Tibial artery (tissue), 4 donors: ENCODE measurements around the gene TMIE.

ENCODE experiments used
- DNase-seq, 2 donors: peaks; one replicate each; pipeline ENCODE4 v3.0.0-alpha.2; 2019
- H3K27ac ChIP-seq, 2 donors: fragments of 200-600 bp; sonication (generic) in 1 of 2; 1 replicate in 1 of 2; 2 replicates in 1 of 2; pipeline ENCODE4 v1.5.1; 2018 to 2019; ENCODE audit warnings: mild to moderate bottlenecking in 1 of 2
- H3K27me3 ChIP-seq, 2 donors: fragments of 200-600 bp; sonication (generic) in 1 of 2; one replicate each; pipeline versions ENCODE4 v1.5.1 to v1.6.0; 2016 to 2019
- H3K36me3 ChIP-seq, 3 donors: fragments of 200-600 bp; sonication (generic) in 2 of 3; one replicate each; pipeline ENCODE4 v1.5.1; 2016 to 2019; ENCODE audit warnings: mild to moderate bottlenecking in 2 of 3
- H3K4me1 ChIP-seq, 4 donors: fragments of 200-600 bp; sonication (generic) in 2 of 4; 1 replicate in 3 of 4; 2 replicates in 1 of 4; pipeline ENCODE4 v1.5.1; 2016 to 2019
- H3K4me3 ChIP-seq, 2 donors: fragments of 200-600 bp; sonication (generic) in 1 of 2; 1 replicate in 1 of 2; 2 replicates in 1 of 2; pipeline ENCODE4 v1.5.1; 2018 to 2019; ENCODE audit warnings: mild to moderate bottlenecking in 2 of 2
- H3K9me3 ChIP-seq, 3 donors: fragments of 200-600 bp; sonication (generic) in 1 of 3; one replicate each; pipeline ENCODE4 v1.5.1; 2016 to 2019
- intact Hi-C: fragments of 100-400 bp; cut with DNase I; formaldehyde crosslinking; loops from one replicate; pipeline ENCODE4 v1.15.0; 2023; ENCODE audit warnings: low total_unique reads
- TF ChIP-seq, protein P1 (sequence below), 2 experiments: fragments of 200-600 bp in 1 of 2; fragments of 450-650 bp in 1 of 2; IDR thresholded peaks; one replicate each; pipeline ENCODE4 v1.5.1; 2017 to 2019; ENCODE audit warnings: antibody characterized with exemption in 2 of 2, mild to moderate bottlenecking in 1 of 2, moderate library complexity in 1 of 2

TMIE gene

DNA sequence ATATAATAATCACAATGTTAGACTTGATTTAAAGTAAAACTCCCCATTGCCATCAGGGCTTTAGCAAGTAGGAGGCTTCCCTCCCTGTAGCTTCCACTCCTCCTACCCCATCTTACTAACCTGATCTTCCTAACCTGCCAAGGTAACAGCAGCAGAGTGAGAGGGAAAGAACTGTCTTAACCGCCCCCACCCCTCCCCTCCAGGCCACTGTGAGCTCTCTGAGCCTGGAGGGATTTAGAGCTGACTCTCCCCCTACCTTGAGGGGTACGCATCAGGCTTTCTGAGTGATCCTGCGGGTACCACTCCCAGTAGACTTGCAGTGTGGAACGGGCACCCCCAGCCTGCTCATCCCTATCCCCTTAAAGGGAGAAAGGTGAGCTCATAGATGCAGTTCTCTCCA is 27.8 kb downstream of the TMIE start:
- H3K9me3 ChIP-seq, result no peaks in the 10 kb centered on the region
- peaks cover 0 to 10% of the 10 kb centered on the region in 2 donors for H3K27me3 ChIP-seq
- DNase-seq, result no peak
- no peaks in the 10 kb centered on the region for H3K36me3 ChIP-seq
- no peak overlapping the region for H3K27ac ChIP-seq
- TF ChIP-seq, protein P1, sequence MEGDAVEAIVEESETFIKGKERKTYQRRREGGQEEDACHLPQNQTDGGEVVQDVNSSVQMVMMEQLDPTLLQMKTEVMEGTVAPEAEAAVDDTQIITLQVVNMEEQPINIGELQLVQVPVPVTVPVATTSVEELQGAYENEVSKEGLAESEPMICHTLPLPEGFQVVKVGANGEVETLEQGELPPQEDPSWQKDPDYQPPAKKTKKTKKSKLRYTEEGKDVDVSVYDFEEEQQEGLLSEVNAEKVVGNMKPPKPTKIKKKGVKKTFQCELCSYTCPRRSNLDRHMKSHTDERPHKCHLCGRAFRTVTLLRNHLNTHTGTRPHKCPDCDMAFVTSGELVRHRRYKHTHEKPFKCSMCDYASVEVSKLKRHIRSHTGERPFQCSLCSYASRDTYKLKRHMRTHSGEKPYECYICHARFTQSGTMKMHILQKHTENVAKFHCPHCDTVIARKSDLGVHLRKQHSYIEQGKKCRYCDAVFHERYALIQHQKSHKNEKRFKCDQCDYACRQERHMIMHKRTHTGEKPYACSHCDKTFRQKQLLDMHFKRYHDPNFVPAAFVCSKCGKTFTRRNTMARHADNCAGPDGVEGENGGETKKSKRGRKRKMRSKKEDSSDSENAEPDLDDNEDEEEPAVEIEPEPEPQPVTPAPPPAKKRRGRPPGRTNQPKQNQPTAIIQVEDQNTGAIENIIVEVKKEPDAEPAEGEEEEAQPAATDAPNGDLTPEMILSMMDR (IDR thresholded peaks at IDR 0.05), result no peak
- H3K4me1 ChIP-seq, result no peaks in the 10 kb centered on the region
- no peak overlapping the region for H3K4me3 ChIP-seq
- intact Hi-C loops, result no loop called here

DNA sequence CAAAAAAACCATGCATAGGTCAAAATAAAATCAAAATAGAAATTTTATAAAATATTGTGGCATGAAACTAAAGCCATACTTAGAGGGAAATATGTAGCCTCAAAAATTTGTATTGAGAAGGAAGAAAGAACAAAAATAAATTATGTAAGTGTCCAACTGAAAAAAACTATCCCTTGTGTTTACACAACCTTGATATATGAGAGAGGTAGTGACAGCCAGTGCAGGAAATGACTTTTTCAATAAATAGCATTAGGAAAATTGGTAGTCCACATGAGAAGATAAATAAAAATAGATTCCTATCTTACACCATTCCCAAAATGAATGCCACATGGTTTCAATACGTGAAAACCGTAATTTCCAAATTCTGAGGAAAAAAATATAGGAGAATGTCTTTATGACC is 29.6 kb downstream of the TMIE start:
- no peaks in the 10 kb centered on the region for H3K4me1 ChIP-seq

DNA sequence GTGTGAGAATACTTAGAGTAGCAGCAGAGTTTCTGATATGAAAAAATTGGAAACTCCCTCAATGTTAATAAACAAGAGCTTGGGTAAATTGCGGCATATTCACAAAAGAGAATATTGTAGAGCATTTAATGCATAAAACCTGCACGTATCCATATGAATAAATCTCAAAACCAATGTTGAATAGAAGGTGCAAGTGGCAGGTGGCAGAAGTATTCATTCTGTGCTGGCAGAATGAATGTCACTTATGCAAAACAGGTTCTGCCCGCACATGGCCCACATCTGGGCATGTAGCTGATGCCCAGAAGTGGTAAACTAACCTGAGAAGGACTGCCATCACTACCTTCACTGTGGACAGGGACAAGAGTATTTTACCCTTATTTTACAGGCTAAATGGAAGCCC is 30.6 kb downstream of the TMIE start:
- intact Hi-C loops, result no loop called here

More for the DNA sequence above, 29.6 kb downstream of the TMIE start:
- no peak for DNase-seq
- Histone ChIP-seq H3K9me3 (no peaks in the 10 kb centered on the region), H3K4me3 (no peak overlapping the region), H3K27me3 (peaks cover 0 to 13% of the 10 kb centered on the region in 2 donors), H3K36me3 (no peaks in the 10 kb centered on the region), H3K27ac (no peak overlapping the region)
- intact Hi-C loops, result no loop called here
- TF ChIP-seq, protein P1 (IDR thresholded peaks at IDR 0.05), result no peak

DNA sequence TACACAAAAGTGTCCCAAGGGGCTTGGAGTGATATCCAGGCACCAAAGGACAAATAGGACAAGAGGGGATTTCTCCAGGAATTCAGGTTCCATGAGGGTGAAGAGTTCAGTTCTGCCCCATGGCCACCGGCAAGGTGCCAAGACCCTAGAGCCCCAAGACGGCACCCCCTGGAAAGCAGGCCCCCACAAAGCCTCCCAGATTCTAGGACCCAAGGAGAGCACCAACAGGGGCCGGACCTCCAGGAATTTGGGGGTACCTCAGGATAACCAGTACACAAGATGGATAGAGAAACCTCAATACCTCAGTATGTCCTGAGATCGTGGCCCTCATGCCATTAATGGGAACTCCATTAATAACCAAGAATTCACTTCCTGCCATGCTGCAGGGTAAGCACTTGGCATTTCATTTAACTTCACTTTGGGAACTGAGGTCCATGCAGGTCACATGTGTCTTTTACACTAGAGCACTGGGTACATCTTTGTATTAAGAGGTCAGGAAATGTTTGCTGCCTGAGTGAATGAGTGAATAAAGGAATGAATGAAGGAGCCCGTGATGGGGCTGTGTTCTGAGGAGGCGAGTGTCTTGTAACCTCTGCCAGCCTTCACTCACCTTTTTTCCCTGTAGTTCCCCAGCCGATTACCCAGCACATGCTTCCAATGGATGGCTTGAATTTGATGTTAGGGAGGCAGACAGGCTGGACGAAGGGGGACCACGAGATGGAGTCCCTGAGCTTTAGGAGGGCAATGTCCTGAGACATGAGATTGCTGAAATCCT is 32.0 kb downstream of the TMIE start:
- peaks cover 0 to 16% of the 10 kb centered on the region in 2 donors for H3K27me3 ChIP-seq
- TF ChIP-seq, protein P1 (IDR thresholded peaks at IDR 0.05), result no peak

More for the DNA sequence above, 30.6 kb downstream of the TMIE start:
- Histone ChIP-seq H3K27me3 (peaks cover 0 to 13% of the 10 kb centered on the region in 2 donors), H3K9me3 (no peaks in the 10 kb centered on the region), H3K36me3 (no peaks in the 10 kb centered on the region), H3K4me1 (no peaks in the 10 kb centered on the region), H3K27ac (no peak overlapping the region), H3K4me3 (no peak overlapping the region)
- TF ChIP-seq, protein P1 (IDR thresholded peaks at IDR 0.05), result no peak
- no peak for DNase-seq

DNA sequence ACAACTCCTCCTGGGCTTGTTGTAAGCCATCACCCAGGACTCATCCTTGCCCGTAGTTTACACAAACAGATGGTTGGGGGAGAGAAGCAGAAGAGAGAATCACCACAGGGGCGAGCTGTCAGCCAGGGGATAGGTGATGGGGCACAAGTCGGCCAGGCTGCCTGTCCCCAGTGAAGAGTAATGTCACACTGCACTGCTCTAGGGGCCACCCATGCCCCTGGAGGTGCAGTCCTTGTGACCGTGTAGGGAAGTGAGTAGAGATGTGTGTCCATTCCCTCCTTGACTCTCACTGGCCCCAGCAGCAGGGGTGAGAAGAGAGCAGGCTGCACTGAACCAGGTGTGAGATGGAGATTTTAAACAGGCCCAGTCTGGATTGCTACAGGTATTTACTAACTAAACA is 33.6 kb downstream of the TMIE start:
- Histone ChIP-seq H3K27me3 (peaks cover 0 to 14% of the 10 kb centered on the region in 2 donors), H3K27ac (no peak overlapping the region), H3K36me3 (no peaks in the 10 kb centered on the region), H3K4me3 (no peak overlapping the region), H3K4me1 (no peaks in the 10 kb centered on the region), H3K9me3 (no peaks in the 10 kb centered on the region)
- DNase-seq, result no peak
- intact Hi-C loops, result no loop called here
- TF ChIP-seq, protein P1 (IDR thresholded peaks at IDR 0.05), result no peak

More for the DNA sequence above, 32.0 kb downstream of the TMIE start:
- H3K27ac ChIP-seq, result no peak overlapping the region
- H3K4me3 ChIP-seq, result no peak overlapping the region
- no peak for DNase-seq
- H3K36me3 ChIP-seq, result no peaks in the 10 kb centered on the region
- no peaks in the 10 kb centered on the region for H3K4me1 ChIP-seq
- no peaks in the 10 kb centered on the region for H3K9me3 ChIP-seq
- intact Hi-C loops, result no loop called here
